HG02981 (cell line): ENCODE results near the gene PACRGL.
"Not testable (repeated sequence)": the region's sequence is repeated elsewhere in the genome, so short reads cannot be mapped to it uniquely, and the experiment has no call there.

Experiments
- ATAC-seq: cut with Tn5 transposase; IDR thresholded peaks from one replicate; pipeline ENCODE4 v1.9.1; 2021; ENCODE audit warnings: mild to moderate bottlenecking, moderate library complexity; ENCODE audit not compliant: unreplicated experiment

PACRGL gene

DNA sequence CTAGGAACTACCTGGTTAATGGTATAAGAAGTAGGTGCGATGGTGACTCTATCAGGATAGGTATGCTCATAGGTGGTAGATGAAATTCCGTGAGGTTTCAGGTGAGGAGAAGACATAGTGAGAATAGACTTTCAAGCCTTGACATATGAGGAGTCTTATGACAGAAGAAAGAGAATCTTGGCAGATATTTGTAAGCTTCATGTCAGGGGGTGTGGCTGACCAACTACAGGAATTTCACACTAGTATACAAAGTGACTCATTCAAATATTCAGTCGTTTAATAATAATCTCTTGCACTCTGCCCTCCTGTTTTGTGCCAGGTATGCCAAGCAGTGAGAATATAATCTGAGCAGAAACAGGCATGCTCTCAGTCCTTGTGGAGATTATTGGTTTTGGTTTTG is 22.8 kb downstream of the PACRGL start:
- no peak for ATAC-seq

DNA sequence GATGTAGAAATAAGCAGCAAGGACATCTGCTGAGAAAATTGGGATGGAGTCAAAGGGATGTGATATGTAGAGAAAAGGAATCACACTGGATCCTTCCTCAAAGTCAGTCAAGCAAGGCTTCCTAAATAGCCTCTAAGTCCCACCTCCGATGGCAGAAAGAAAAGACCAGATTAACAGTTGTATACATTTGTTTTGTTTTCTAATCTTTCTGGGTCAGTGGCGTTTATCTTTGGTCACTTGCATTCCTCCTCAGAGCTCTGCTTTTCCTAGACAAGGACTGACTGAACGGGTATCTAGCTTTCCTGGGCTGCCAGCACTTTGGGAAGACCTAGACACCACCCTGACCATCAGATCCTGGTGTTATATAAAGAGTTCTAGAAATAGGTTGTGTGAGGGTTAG is 23.2 kb downstream of the PACRGL start:
- ATAC-seq: no peak

DNA sequence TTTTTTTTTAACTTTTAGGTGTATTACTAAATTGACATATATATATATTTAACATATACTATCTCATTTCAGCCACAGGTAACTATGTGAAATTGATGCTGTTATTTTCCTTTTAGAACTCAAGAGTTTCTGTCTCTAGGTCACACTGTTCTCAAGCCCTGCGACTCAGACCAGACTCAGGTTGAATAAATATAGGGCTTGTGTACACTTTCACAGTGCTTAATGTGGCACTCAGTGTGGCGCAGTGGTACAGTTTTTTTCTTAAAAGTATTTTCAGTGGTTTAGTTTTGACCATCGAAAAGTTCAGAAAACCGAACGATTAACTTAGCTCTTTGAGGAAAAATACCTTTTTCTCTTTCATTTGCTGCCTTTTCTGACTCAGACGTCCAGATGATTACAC is 24.7 kb downstream of the PACRGL start:
- ATAC-seq: peak; percentile 96

DNA sequence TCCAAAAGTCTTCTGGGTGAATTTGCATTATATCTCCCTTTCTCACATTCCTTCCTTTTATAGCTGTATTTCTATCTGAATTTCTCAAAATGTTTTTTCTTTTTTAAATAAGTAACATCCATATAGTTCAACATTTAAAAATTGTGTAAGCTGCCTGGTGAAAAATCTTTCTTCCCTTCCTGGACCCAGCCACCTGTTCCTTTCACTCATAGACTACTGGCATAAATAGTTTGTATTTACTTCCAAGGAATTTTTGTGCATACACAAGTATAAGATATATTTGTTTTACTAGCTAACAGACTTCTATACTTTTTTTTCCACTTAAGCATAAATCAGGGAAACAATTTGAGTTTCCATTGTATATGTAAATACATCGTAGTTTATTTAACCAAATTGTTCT is 35.7 kb downstream of the PACRGL start:
- ATAC-seq: no peak

DNA sequence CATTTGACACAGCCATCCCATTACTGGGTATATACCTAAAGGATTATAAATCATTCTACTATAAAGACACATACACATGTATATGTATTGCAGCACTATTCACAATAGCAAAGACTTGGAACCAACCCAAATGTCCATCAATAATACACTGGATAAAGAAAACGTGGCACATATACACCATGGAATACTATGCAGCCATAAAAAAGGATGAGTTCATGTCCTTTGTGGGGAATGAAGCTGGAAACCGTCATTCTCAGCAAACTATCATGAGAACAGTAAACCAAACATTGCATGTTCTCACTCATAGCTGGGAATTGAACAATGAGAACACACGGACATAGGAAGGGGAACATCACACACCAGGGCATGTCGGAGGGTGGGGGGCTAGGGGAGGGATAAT is 45.7 kb downstream of the PACRGL start:
- not testable (repeated sequence) for ATAC-seq

- ATAC-seq: no peak
Measured at GRCh38 chr4:20752641-20753040, 52.4 kb downstream of the PACRGL start.

DNA sequence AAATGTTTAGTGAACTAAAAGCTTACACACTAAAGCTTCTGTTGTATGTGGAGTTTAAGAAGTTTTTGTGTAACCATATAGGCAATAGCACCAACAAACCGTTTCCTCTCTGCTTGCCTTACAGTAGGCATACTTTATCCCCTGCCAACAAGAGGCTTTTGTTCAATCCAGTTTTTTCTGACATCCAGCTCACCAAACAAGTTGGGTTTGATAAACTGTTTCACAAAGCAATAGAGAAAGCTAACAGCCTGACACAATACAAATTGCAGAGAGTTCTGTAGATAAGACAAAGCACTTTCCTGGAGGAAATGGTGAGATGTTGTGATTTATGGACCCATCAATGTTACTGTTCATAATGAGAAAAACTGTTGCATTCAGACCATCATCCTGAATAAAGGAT is 53.8 kb downstream of the PACRGL start:
- ATAC-seq: no peak

DNA sequence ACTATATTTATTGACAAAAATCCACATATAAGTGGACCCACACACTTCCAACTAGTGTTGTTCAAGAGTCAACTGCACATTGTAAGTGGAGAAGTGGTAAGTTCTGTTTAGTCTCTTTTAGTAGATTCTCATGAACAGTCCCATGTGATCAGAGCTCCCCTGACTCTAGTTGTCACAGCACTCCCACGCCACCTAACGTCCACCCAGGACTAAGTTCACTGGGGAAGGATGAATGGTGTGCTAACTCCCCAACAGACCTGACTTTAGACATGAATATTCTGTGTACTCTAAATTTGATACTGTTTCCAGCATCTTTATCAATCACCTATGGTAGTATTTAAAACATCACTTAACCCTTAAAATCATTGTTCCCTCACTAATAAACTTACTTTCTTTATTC is 59.8 kb downstream of the PACRGL start:
- ATAC-seq: no peak

GRCh38 chr4:20761382-20761781 is 61.1 kb downstream of the PACRGL start:
- no peak for ATAC-seq

DNA sequence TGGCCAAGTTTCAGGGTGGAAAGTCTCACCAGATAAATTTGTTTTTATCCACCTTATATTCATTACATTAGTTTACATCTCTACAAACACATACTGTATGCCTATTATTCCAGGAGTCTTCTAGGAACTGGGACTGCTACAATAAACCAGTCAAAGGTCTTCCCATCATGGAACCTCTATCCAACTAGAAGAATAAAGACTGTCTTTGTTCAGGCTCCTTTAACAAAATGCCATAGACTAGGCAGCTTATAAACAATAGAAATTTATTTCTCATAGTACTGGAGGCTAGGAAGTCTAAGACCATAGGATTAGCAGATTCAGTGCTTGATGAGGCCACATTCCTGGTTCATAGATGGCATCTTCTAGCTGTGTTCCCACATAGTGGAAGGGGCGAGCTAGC is 61.6 kb downstream of the PACRGL start:
- ATAC-seq: no peak

- ATAC-seq: no peak
Measured at GRCh38 chr4:20764366-20764992, 64.2 kb downstream of the PACRGL start.

DNA sequence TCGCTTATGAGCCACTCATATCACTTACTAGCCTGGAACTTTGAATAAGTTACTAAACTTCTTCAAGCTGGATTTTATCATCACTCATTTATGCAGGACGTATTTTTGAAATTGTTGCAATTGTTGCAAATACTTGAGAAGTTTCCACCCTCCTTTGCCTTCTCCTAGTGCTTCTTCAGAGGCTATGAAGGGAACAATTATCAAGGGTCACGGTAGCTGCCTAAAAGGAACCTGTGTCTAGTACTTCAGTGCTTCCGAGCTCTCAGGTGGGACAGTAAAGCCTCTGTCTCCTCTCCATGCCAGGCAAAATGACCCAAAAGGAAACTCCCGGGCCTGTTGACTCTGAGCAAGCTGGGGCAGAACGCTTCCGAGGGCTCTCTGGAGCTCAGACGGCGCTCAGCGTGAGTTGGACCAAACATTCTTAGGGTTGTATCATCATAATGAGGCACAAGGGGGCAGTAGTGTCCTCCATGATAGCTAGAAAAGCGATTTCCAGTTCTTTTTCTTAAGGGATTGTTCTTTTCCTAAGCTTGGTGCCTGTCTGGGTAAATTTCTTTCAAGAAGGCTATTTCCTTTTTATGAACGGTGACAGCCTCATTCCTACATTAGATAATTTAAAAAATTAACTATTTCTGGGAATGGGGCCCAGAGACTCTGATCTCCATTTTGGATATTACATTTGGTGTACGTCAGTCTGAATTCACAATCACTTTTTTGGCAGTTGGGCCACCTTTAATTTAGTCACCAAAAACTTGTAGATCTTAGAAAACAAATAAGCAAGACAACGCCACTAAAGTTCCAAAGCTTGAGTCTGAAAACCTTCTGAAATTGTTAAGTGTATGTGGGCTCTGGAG is 73.1 kb downstream of the PACRGL start:
- peak; percentile 87 for ATAC-seq

DNA sequence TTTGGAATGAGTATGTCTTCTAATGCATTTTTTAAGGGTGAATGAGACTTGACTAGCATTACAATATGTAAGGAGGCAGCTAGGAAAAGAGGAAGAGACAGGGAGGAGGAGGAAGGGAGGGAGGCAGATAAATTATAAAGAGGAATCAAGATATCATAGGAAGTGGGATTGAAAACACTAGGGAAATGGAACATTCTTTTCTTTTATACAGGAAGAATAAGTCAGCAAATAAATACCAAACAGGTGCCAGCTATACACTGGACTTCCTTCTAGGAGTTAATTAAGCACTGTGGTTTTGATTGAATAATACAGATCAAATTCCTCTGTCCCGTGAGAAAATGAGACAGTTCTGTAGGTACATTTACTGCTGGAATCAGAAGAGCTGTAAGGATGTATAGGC is 78.6 kb downstream of the PACRGL start:
- no peak for ATAC-seq

GRCh38 chr4:20783134-20783533 is 82.9 kb downstream of the PACRGL start:
- not testable (repeated sequence) for ATAC-seq

DNA sequence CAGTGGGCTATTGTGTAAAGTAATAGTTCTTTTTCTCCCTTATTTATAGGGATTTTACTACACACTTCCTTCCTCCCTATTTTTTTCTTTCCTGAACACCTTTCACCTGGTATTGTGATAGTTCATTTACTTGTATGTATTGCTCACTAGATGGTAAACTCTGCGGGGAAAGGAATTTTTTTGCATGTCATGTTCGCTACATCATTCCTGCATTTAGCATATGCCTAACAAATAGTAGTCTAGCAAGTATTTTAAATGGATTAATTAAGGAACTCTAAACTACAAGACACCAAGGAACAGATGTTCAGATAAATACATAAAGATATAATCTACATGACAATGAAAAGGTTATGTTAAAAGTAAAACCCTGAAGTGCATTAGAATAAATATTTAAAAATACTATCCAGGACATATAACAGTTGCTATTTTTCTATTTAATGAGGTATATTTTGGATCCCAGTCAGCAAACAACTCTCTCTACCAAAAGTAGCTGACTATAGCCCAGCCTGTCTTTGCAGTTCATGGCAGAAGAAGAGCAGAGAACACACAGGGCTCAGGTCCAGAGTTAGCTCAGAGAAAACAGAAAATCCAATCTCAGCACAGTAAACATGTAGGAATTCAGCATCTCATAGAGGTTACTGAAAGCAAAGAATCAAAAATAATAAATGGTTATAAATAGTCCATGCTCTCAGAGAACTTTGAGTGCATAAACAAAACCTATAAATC is 87.8 kb downstream of the PACRGL start:
- ATAC-seq: no peak
